ENCODE results near the gene GAP43.

The GAP43 gene

DNA sequence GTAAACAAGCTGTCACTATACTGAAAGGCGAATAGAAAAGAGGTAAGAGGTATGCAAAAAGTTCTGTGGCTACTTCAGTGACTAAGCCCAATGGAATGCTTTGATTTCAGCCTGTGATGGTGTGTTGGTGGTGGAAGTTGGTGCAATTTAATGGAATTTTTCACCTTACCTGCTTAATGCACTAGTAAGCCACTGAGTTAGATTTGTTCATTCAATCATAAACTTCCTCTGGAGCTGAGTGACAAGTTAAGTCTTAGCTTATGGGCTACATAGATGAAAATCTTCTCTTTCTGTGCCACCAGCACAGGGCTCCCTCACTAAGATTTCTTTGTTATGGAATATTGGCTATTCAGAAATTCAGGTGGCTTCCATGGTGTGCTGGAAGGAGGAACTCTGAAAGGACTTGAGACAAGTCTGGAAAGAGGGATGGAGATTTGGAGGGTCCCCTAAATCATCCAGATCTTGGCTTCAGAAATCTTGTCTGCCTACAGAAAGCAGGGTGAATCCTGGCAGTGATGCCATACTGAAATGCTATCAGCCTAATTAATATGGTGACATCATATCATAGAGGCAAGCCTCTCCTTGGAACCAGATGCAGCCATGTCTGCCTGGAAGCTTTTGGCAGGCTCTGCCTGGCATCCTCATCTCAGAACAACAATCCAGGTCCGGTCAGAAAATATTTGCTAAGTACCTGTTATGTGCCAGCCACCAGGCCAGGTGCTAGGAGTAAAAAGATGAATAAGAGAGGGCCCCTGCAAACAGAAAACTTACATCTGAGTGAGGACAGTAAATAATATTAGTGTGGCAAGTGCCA is 8.1 kb upstream of the GAP43 start:
- no peak overlapping the region for H3K4me3 ChIP-seq (ENCODE audit: low read depth, low read length)
- no peak for TF ChIP-seq CTCF (IDR thresholded peaks at IDR 0.05)
- no peak overlapping the region for H3K4me2 ChIP-seq (ENCODE audit: low read length)

GRCh38 chr3:115616461-115616860 is 6.8 kb upstream of the GAP43 start:
- H3K4me3 ChIP-seq (ENCODE audit: low read depth, low read length) = no peak overlapping the region
- H3K9me3 ChIP-seq (ENCODE audit: control insufficient read depth, low read length) = no peaks in the 10 kb centered on the region
- no peak for TF ChIP-seq CTCF (IDR thresholded peaks at IDR 0.05)
- no peak overlapping the region for H3K4me2 ChIP-seq (ENCODE audit: low read length)
- no peak overlapping the region for H3K27ac ChIP-seq
- no peaks in the 10 kb centered on the region for H3K79me2 ChIP-seq
- no peaks in the 10 kb centered on the region for H3K27me3 ChIP-seq (ENCODE audit: control insufficient read depth, insufficient read depth, low read length)
- no peaks in the 10 kb centered on the region for H3K4me1 ChIP-seq
- H2AFZ ChIP-seq = no peak overlapping the region
- H3K9ac ChIP-seq = no peak overlapping the region
- H3K36me3 ChIP-seq (ENCODE audit: control insufficient read depth, insufficient read depth, low read length) = no peaks in the 10 kb centered on the region

More for the DNA sequence above, 8.1 kb upstream of the GAP43 start:
- no peaks in the 10 kb centered on the region for H3K79me2 ChIP-seq
- no peak overlapping the region for H3K27ac ChIP-seq
- no peaks in the 10 kb centered on the region for H3K9me3 ChIP-seq (ENCODE audit: control insufficient read depth, low read length)
- no peaks in the 10 kb centered on the region for H3K4me1 ChIP-seq
- no peak overlapping the region for H2AFZ ChIP-seq
- H3K27me3 ChIP-seq (ENCODE audit: control insufficient read depth, insufficient read depth, low read length) = no peaks in the 10 kb centered on the region
- H3K9ac ChIP-seq = no peak overlapping the region
- no peaks in the 10 kb centered on the region for H3K36me3 ChIP-seq (ENCODE audit: control insufficient read depth, insufficient read depth, low read length)

GRCh38 chr3:115617591-115617990 is 5.7 kb upstream of the GAP43 start:
- H3K4me2 ChIP-seq (ENCODE audit: low read length) = no peak overlapping the region
- H3K79me2 ChIP-seq = no peaks in the 10 kb centered on the region
- no peak for TF ChIP-seq CTCF (IDR thresholded peaks at IDR 0.05)
- H3K9me3 ChIP-seq (ENCODE audit: control insufficient read depth, low read length) = no peaks in the 10 kb centered on the region
- H3K36me3 ChIP-seq (ENCODE audit: control insufficient read depth, insufficient read depth, low read length) = no peaks in the 10 kb centered on the region
- H3K9ac ChIP-seq = no peak overlapping the region
- H3K27ac ChIP-seq = no peak overlapping the region
- no peaks in the 10 kb centered on the region for H3K27me3 ChIP-seq (ENCODE audit: control insufficient read depth, insufficient read depth, low read length)
- no peak overlapping the region for H2AFZ ChIP-seq
- no peaks in the 10 kb centered on the region for H3K4me1 ChIP-seq
- H3K4me3 ChIP-seq (ENCODE audit: low read depth, low read length) = no peak overlapping the region

DNA sequence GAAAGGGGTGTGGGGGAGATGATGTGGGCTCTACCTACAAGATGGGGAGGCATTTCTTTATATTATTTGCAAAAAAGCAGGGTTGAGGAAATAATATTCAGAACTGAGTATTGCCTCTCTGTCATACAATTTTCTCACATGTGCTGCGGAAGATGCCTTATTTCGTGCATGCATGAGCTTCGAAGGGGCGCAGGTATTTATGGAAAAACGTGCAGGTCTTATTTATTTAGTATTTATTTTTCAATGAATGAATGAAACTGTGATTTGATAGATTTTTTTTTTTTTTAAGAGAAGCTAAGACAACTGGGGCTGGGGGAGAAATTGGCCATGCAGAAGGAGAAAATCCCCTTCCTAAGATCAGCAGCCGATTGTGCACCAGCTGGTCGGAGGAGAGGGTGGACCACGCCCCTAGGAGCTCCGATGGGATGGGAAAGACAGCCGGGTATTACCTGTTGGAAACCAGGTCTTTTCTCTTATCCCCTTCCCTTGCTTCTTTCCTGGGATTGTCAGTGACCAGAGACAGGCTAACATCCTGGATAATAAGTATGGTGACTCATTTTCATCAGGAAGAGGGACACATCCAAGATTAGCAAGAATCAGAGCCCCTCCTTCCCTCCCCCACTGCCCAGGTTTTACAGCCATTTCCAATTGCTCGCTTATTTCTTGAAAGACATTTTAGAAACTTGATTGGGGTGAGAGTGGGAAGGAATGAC is 875 bp downstream of the GAP43 start:
- Histone ChIP-seq H3K4me1 (no peaks in the 10 kb centered on the region), H3K9me3 (ENCODE audit: control insufficient read depth, low read length) (no peaks in the 10 kb centered on the region), H3K36me3 (ENCODE audit: control insufficient read depth, insufficient read depth, low read length) (no peaks in the 10 kb centered on the region), H3K4me2 (ENCODE audit: low read length) (no peak overlapping the region), H2AFZ (no peak overlapping the region), H3K9ac (no peak overlapping the region), H3K79me2 (no peaks in the 10 kb centered on the region), H3K27ac (no peak overlapping the region), H3K4me3 (ENCODE audit: low read depth, low read length) (no peak overlapping the region), H3K27me3 (ENCODE audit: control insufficient read depth, insufficient read depth, low read length) (no peaks in the 10 kb centered on the region)
- TF ChIP-seq CTCF (IDR thresholded peaks at IDR 0.05) = no peak
